Caco-2 (cell line): ENCODE measurements around the gene FXYD2. TPM values are rescaled to one million over a fixed set of nuclear protein-coding genes. Genes with fewer than 3 reads are reported as not detected.

Experiments used
- BruUV-seq: library from RNA; stranded (reverse); fragments of 400-500 nt; replicated peaks from 2 replicates; lab custom pipeline; 2021; lab: Mats Ljungman, UMichigan
- CTCF ChIA-PET: fragments of 300-600 bp; sonication (Branson Sonifier 250); formaldehyde crosslinking; loops from one replicate; lab custom pipeline; 2022; ENCODE audit warnings: antibody characterized with exemption; lab: Charles Lee
- POLR2A ChIA-PET: fragments of 300-600 bp; sonication (Branson Sonifier 250); formaldehyde crosslinking; loops from one replicate; lab custom pipeline; 2022; ENCODE audit warnings: antibody characterized with exemption; lab: Charles Lee
- DNase-seq, 2 experiments: peaks; one replicate each; pipeline versions ENCODE4 v3.0.0 to v3.0.0-alpha.2; 2020 to 2022
- H3K27me3 ChIP-seq: replicated peaks from 2 replicates; pipeline ENCODE4 v1.6.0; 2011; ENCODE audit warnings: low read length; ENCODE audit not compliant: control insufficient read depth, insufficient read depth
- H3K36me3 ChIP-seq: 2 replicates; pipeline ENCODE4 v1.5.1; 2011; ENCODE audit warnings: low read length; ENCODE audit not compliant: control insufficient read depth, insufficient read depth
- H3K4me1 ChIP-seq: fragments of 250-450 bp; sonication (Bioruptor Pico); 2 replicates; pipeline ENCODE4 v1.5.1; 2020; ENCODE audit warnings: mild to moderate bottlenecking
- H3K4me3 ChIP-seq: 2 replicates; pipeline ENCODE4 v1.5.1; 2011; ENCODE audit warnings: low read depth, mild to moderate bottlenecking, control low read depth, low read length
- H3K9me3 ChIP-seq: fragments of 250-450 bp; sonication (Bioruptor Pico); 2 replicates; pipeline ENCODE4 v1.5.1; 2020; ENCODE audit warnings: mild to moderate bottlenecking, moderate library complexity
- H3K27ac Mint-ChIP-seq: one replicate; pipeline ENCODE4 v1.8.0; 2022; ENCODE audit warnings: mixed read lengths; ENCODE audit not compliant: unreplicated experiment
- H3K27me3 Mint-ChIP-seq: one replicate; pipeline ENCODE4 v1.8.0; 2022; ENCODE audit warnings: mixed read lengths; ENCODE audit not compliant: insufficient read depth, unreplicated experiment
- H3K36me3 Mint-ChIP-seq: one replicate; pipeline ENCODE4 v1.8.0; 2022; ENCODE audit warnings: mild to moderate bottlenecking, mixed read lengths; ENCODE audit not compliant: insufficient read depth, unreplicated experiment
- H3K4me1 Mint-ChIP-seq: one replicate; pipeline ENCODE4 v1.8.0; 2022; ENCODE audit warnings: low read depth, mixed read lengths; ENCODE audit not compliant: unreplicated experiment
- H3K4me3 Mint-ChIP-seq: one replicate; pipeline ENCODE4 v1.8.0; 2022; ENCODE audit warnings: mild to moderate bottlenecking, moderate library complexity, mixed read lengths; ENCODE audit not compliant: unreplicated experiment
- H3K9me3 Mint-ChIP-seq: one replicate; pipeline ENCODE4 v1.8.0; 2022; ENCODE audit warnings: mixed read lengths; ENCODE audit not compliant: unreplicated experiment
- intact Hi-C: fragments of 100-400 bp; cut with micrococcal nuclease; formaldehyde crosslinking; loops from one replicate; pipeline ENCODE4 v1.10.0; 2022; ENCODE audit not compliant: unreplicated experiment
- total RNA-seq: library from RNA; stranded (reverse); gene quantifications from 2 replicates; pipeline ENCODE4 v1.2.3, GENCODE V29; 2022
- TF ChIP-seq, protein P1 (sequence below), 2 experiments: fragments of 200-600 bp in 1 of 2; IDR thresholded peaks; 1 replicate in 1 of 2; 2 replicates in 1 of 2; pipeline versions ENCODE4 v1.5.1 to v1.8.0; 2011 to 2022; ENCODE audit warnings: antibody characterized with exemption in 1 of 2, control low read depth in 1 of 2, inconsistent platforms in 1 of 2, low read depth in 1 of 2, low read length in 1 of 2, mild to moderate bottlenecking in 1 of 2, moderate library complexity in 1 of 2; ENCODE audit not compliant: insufficient read depth in 1 of 2, severe bottlenecking in 1 of 2, unreplicated experiment in 1 of 2

FXYD2 gene
- total RNA-seq, 1 experiment from 2014 or later = 0.48 TPM

DNA sequence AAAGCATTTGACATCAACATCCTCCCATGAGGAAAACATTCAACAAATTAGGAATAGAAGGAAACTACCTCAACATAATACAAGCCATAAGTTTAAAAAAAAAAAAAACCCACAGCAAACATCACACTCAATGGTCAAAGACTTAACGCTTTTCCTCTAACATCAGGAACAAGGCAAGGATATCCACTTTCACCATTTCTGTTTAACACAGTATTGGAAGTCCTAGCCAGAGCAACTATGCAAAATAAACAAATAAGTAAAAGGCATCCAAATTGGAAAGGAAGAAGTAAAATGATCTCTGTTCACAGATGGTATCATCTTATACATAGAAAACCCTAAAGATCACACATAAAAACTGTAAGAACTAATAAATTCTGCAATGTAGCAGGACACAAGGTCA lies 38.8 kb upstream of the FXYD2 start:
- H3K27me3 Mint-ChIP-seq = peaks cover 19% of the 10 kb centered on the region
- TF ChIP-seq, protein P1, sequence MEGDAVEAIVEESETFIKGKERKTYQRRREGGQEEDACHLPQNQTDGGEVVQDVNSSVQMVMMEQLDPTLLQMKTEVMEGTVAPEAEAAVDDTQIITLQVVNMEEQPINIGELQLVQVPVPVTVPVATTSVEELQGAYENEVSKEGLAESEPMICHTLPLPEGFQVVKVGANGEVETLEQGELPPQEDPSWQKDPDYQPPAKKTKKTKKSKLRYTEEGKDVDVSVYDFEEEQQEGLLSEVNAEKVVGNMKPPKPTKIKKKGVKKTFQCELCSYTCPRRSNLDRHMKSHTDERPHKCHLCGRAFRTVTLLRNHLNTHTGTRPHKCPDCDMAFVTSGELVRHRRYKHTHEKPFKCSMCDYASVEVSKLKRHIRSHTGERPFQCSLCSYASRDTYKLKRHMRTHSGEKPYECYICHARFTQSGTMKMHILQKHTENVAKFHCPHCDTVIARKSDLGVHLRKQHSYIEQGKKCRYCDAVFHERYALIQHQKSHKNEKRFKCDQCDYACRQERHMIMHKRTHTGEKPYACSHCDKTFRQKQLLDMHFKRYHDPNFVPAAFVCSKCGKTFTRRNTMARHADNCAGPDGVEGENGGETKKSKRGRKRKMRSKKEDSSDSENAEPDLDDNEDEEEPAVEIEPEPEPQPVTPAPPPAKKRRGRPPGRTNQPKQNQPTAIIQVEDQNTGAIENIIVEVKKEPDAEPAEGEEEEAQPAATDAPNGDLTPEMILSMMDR (IDR thresholded peaks at IDR 0.05; ENCODE audit: insufficient read depth in 1 of 2, low read depth in 1 of 2, low read length in 1 of 2, severe bottlenecking in 1 of 2, unreplicated experiment in 1 of 2) = no peak
- H3K4me3 ChIP-seq = no peak overlapping the region
- DNase-seq = no peak
- H3K36me3 Mint-ChIP-seq = no peaks in the 10 kb centered on the region
- no peaks in the 10 kb centered on the region; the same call in 1 of the 2 replicates for H3K9me3 ChIP-seq
- BruUV-seq = no TSS peak
- POLR2A ChIA-PET = no interaction called here
- no peaks in the 10 kb centered on the region for H3K9me3 Mint-ChIP-seq
- CTCF ChIA-PET = no interaction called here
- intact Hi-C loops = no loop called here
- H3K4me3 Mint-ChIP-seq = no peak overlapping the region
- H3K4me1 Mint-ChIP-seq = no peaks in the 10 kb centered on the region
- H3K36me3 ChIP-seq = no peaks in the 10 kb centered on the region
- H3K4me1 ChIP-seq = no peaks in the 10 kb centered on the region
- 0 out of 2 replicates have a peak, but pooled peaks cover 1% of the 10 kb centered on the region for H3K27me3 ChIP-seq
- no peak overlapping the region for H3K27ac Mint-ChIP-seq

DNA sequence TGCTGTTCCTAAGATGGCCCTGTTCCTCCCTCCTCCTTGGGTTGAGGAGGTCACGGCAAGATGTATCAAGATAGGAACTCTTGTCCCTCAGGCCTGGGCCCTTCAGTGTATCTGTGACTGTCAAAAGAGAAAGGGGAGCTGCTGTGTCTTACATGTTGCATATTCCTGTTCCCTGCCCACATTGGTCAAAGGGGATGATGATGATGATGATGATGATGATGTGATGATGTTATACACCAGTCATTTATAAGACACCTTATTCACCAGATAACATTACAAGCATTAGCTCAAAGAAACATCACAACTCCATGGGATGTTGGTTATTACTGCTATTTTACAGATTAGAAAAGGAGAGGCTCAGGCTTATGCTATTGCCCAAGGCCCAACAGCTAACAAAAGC lies 38.2 kb upstream of the FXYD2 start:
- CTCF ChIA-PET = no interaction called here
- H3K4me1 ChIP-seq = no peaks in the 10 kb centered on the region

DNA sequence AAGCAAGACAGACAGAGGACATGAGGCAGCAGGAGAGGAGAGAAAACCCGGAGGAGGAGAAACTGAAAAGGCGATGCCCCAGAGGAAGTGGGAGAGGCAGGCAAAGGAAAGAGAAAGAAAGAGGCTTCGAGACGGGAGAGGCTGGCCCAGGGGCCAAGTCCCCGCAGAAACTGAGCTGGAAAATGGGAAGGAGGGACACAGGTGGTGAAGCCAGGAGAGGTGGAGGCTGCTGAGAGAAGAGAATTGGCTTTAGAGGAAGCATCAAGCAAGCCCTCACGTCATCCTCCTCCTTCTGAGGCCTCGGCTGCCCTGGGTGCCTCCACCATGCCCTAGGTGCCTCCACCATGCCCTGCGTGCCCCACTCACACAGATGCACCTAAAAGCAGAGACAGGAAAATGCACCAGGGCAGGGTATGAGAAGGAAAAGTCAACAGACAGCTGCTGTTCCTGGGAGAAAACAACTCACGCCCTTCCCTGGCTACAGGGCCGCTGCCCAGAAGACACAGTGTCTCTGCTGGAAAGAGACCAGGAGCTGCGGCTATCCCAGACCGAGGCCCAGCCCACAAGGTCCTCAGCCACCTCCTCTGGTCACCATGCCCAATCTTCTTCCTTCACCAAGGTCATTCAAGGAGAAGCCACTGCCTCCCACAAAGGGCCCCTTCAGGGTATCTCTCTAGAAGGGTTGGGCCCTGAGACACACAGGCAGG lies 37.6 kb upstream of the FXYD2 start:
- POLR2A ChIA-PET = no interaction called here
- no peak overlapping the region for H3K27ac Mint-ChIP-seq
- no peak overlapping the region for H3K4me3 Mint-ChIP-seq
- TF ChIP-seq, protein P1 (IDR thresholded peaks at IDR 0.05; ENCODE audit: insufficient read depth in 1 of 2, low read depth in 1 of 2, low read length in 1 of 2, severe bottlenecking in 1 of 2, unreplicated experiment in 1 of 2) = no peak
- intact Hi-C loops = no loop called here
- Histone ChIP-seq H3K36me3 (no peaks in the 10 kb centered on the region), H3K27me3 (0 out of 2 replicates have a peak, but pooled peaks cover 1% of the 10 kb centered on the region), H3K9me3 (no peaks in the 10 kb centered on the region; the same call in 1 of the 2 replicates), H3K4me3 (no peak overlapping the region), H3K4me1 (no peaks in the 10 kb centered on the region)
- no peaks in the 10 kb centered on the region for H3K9me3 Mint-ChIP-seq
- no peaks in the 10 kb centered on the region for H3K4me1 Mint-ChIP-seq
- no peaks in the 10 kb centered on the region for H3K36me3 Mint-ChIP-seq
- BruUV-seq = no TSS peak
- no peak for DNase-seq
- CTCF ChIA-PET = interaction anchor here (2.0 kb wide), 1 partner anchor 85 kb away, joined by 9 read pairs; no protein-coding TSS in a partner anchor
- H3K27me3 Mint-ChIP-seq = peaks cover 17% of the 10 kb centered on the region

More for the DNA sequence above, 38.2 kb upstream of the FXYD2 start:
- H3K4me1 Mint-ChIP-seq = no peaks in the 10 kb centered on the region
- TF ChIP-seq, protein P1 (IDR thresholded peaks at IDR 0.05; ENCODE audit: insufficient read depth in 1 of 2, low read depth in 1 of 2, low read length in 1 of 2, severe bottlenecking in 1 of 2, unreplicated experiment in 1 of 2) = no peak
- POLR2A ChIA-PET = no interaction called here
- H3K27me3 Mint-ChIP-seq = peaks cover 21% of the 10 kb centered on the region
- no TSS peak for BruUV-seq
- intact Hi-C loops = no loop called here
- H3K9me3 Mint-ChIP-seq = no peaks in the 10 kb centered on the region
- Histone ChIP-seq H3K9me3 (no peaks in the 10 kb centered on the region; the same call in 1 of the 2 replicates), H3K4me3 (no peak overlapping the region), H3K36me3 (no peaks in the 10 kb centered on the region), H3K27me3 (0 out of 2 replicates have a peak, but pooled peaks cover 1% of the 10 kb centered on the region)
- no peaks in the 10 kb centered on the region for H3K36me3 Mint-ChIP-seq
- no peak for DNase-seq
- no peak overlapping the region for H3K27ac Mint-ChIP-seq
- no peak overlapping the region for H3K4me3 Mint-ChIP-seq
